ENCODE data around the gene HRH2. TPM values are rescaled to one million over a fixed set of nuclear protein-coding genes. Genes with fewer than 3 reads are reported as not detected.

The HRH2 gene
- total and polyA plus RNA-seq, 9 of the 15 experiments (the other 6 are each of a cell fraction or from before 2014, with no cell fraction given): 0.04 TPM; not detected in 8

GRCh38 chr5:175614223-175614815, 43.6 kb upstream of the HRH2 start:
- Histone ChIP-seq H3K4me3 (no peak overlapping the region), H3K4me1 (replicated peaks in 1 of 2; ENCODE audit: control insufficient read depth in 2 of 2, insufficient read depth in 2 of 2, low read length in 2 of 2) (no peaks in the 10 kb centered on the region), H3K9me1 (ENCODE audit: control insufficient read depth, insufficient read depth, low read length) (peaks cover 3% of the 10 kb centered on the region), H3K4me2 (ENCODE audit: insufficient read depth, low read length) (no peak overlapping the region), H3K79me2 (ENCODE audit: control insufficient read depth, insufficient read depth, low read length) (no peaks in the 10 kb centered on the region), H3K9me3 (replicated peaks; ENCODE audit: control insufficient read depth, insufficient read depth, low read depth, low read length) (no peaks in the 10 kb centered on the region), H4K20me1 (replicated peaks; ENCODE audit: control insufficient read depth, insufficient read depth, low read length) (no peaks in the 10 kb centered on the region), H3K27ac (ENCODE audit: extremely low read depth, low read depth, low read length) (no peak overlapping the region), H3K36me3 (ENCODE audit: control insufficient read depth, insufficient read depth, low read length) (no peaks in the 10 kb centered on the region), H3K9ac (ENCODE audit: insufficient read depth in 1 of 2, low read depth in 2 of 2, low read length in 2 of 2) (no peak overlapping the region), H2AFZ (ENCODE audit: low read depth, low read length) (no peak overlapping the region), H3K27me3 (ENCODE audit: control insufficient read depth in 2 of 2, insufficient read depth in 2 of 2, low read length in 2 of 2) (peaks cover 0 to 36% of the 10 kb centered on the region in 2 experiments; a peak in 2 of 5 replicates)
- in situ Hi-C loops (cut with MboI): no loop called here
- FAIRE-seq (no peak), DNase-seq (ENCODE audit: extremely low read depth in 1 of 4, low spot score in 3 of 4) (no peak), ATAC-seq (no peak)
- TF ChIP-seq ZNF174 (CRISPR knock-in tag; IDR thresholded peaks at IDR 0.05) (no peak), DMBX1 (CRISPR knock-in tag; IDR thresholded peaks at IDR 0.05; ENCODE audit: borderline replicate concordance) (no peak), ZNF408 (CRISPR knock-in tag; IDR thresholded peaks at IDR 0.05; ENCODE audit: low read depth) (no peak), PKNOX1 (IDR thresholded peaks at IDR 0.05) (no peak), RAD21 (CRISPR knock-in tag; conservative IDR thresholded peaks at IDR 0.05 in 1 of 2, IDR thresholded peaks at IDR 0.05 in 1 of 2) (no peak), XRCC3 (IDR thresholded peaks at IDR 0.05) (no peak), ZNF695 (CRISPR knock-in tag; IDR thresholded peaks at IDR 0.05) (no peak), DACH1 (IDR thresholded peaks at IDR 0.05; ENCODE audit: partially characterized antibody) (no peak), NKRF (IDR thresholded peaks at IDR 0.05; ENCODE audit: borderline replicate concordance) (no peak), ZNF347 (CRISPR knock-in tag; IDR thresholded peaks at IDR 0.05; ENCODE audit: low read depth) (no peak), ELF1 (tag; IDR thresholded peaks at IDR 0.05) (no peak), ZFP30 (CRISPR knock-in tag; IDR thresholded peaks at IDR 0.05; ENCODE audit: borderline replicate concordance) (no peak), ARHGAP35 (IDR thresholded peaks at IDR 0.05; ENCODE audit: partially characterized antibody) (no peak), HDAC8 (tag; IDR thresholded peaks at IDR 0.05) (no peak)
- no TSS peak for BruUV-seq (replicated peaks)
- ChIA-PET CTCF (ENCODE audit: low intra/inter-chr PET ratio) (no interaction called here), POLR2A (no interaction called here)
- WGBS (ENCODE audit: insufficient coverage, low coverage, missing lambda C conversion rate): 2% methylated on average over 7 of the region's 7 CpGs
- intact Hi-C loops (cut with micrococcal nuclease): no loop called here
